NCI-H2171 treated with DMSO at 0.1 percent for 48 hours (cell line): ENCODE measurements around the gene TP63.

Experiments
- DNase-seq: peaks from one replicate; lab custom pipeline; 2025; lab: John Stamatoyannopoulos, UW

The TP63 gene

DNA sequence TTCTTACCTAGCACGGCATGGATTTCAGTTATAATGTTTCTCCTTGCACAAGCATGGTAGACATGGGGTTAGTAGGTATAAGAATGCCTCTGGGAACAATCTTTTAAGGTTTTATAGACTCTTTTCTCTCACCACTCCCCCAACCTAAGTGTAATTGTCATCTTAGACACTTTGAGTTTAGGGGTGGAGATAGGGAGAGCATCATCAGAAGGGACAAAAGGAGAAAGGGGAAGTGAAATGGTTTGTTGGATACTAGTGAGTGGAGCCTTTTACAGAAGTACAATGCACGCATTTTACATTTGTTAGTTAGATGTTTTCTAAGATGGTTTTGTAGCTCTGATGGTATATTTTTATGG, 189.2 kb downstream of the TP63 start:
- no peak for DNase-seq

DNA sequence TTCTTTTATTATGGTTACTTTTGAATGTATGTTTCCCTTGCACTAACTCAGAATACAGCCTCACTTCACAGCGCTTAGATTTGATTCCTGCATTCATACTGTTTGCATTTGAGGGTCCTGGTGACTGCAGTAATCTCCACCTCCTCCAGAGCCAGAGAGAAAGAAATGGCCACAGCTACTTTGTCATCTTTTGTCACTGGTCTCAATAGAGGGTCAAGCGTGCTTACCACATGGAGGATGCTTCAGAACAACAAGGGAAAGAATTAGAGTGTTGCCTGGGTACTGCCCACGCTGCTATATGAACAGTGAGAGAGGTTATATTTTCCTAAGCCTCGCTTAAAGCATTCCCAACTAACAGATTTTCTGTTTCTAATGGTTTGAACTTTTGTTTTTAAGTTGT, 190.1 kb downstream of the TP63 start:
- DNase-seq, result no peak

DNA sequence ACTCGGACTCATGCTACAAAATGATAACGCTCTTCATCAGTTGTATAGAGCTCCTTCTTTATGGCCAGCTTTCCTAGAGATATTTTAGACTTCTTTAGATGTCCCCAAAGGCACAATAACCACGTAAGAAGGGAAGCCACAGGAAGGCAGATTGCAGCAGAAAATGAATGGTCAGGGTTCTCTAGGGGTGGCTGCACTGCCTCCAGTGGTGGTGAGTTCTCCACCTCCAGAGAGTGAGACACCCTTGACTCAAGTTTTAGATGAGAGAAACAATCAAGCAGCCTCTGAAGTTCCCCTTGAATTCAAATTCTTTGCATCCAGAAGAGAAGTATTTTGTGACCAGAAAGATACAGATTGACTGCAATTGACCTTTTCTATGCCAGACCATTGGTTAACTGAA, 191.5 kb downstream of the TP63 start:
- no peak for DNase-seq

DNA sequence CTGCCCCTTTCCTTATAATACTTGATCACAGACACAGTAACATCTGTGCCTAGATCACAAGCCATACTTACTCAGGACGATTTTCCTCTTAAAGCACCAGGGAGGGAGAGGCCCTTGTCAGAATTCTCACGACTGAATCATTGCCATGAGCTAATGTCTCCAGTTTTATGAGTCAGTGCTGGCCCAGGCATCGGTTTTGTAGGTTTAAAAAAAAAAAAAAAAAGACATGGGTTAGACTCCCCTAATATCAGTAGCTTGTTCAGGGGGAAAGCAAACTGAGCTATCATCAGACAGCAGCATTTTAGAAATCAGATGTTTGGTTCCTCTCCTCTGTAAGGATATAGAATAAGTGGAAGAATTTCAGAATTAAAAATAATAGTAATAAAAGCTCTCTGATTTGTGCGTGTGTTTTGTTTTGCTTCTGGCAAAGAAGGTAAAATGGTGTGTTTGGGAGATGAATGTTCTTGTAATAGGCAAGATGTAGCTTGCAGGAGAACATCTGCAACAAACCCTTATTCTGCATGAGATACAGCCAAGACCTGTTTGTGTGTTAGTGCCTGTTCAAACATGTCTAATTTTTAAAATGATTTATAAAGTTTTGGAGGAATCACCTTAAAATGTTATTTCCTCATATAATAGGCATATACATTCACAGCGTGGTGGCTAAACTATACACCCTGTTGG, 193.6 kb downstream of the TP63 start:
- peak; percentile 89 for DNase-seq

DNA sequence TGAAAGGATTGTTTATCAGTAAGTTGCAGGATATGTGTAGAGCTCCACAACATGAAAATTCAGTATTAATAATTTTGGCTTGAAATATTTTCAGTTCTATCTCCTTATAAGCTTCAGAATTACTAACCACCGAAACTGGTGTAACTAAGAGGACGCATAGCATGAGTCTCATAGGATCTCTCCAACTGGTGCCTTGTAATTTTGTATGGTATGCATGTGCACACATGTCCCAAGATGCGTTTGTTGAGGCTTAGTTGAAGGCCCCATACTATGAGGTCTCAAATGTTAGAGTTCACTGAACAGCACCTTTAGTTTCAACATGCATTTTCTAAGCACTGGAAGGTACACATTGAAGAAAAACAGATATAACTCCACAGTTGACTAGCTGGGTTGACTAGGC, 195.4 kb downstream of the TP63 start:
- DNase-seq, result peak; percentile 13

DNA sequence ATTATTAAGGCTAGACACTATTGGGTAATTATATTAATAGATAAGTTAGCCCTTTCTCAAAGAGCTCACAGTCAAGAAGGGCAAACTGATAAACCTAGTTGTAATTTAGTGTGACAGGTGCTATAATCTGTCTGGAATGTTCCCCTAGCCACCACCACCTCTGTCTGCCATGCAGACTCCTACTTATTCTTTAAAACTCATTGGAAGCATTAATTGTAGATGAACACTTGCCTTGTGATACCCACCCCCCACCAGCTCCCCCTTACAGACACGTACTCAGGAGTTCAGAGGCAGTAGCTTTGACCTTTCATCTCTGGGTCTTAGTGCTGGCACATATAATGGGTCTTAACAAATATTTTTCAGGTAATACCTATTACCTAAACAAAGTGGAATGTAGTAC, 195.9 kb downstream of the TP63 start:
- no peak for DNase-seq

DNA sequence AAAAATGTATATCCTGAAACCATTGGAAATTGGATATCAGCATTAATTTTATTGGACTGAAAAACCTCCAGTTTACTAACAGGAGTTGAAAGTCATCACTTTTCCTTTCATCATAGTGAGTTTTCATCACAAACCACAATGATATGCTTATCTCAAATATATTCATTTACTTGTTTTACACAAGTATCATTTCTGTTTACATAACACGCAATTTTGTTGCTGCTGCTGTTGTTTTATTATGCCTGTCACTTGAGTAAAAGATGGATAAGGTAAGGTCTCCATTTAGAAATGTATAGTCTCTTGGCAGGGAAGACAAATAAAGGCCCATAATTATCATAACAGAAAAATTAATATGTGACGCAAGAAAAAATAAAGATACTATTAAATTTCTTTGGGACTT, 199.2 kb downstream of the TP63 start:
- DNase-seq, result no peak

DNA sequence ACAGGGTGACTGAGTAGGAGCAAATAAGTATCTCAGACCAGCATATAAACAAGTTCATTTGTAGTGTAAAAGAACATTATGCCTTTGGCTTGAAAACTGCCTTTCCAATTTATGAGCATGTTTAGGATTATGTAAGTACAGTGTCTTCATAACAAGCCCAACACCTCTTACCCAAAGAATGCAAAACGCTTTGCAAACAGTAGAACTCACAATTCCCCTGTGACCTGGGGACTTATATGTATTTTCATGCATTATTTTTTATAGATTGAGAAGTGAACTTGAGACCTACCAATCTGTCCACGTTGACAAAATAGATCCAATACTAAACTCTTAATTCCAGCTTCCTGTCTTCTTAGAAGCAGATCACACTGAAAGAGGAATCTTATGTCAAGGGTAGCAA, 202.1 kb downstream of the TP63 start:
- DNase-seq, result peak; percentile 77

DNA sequence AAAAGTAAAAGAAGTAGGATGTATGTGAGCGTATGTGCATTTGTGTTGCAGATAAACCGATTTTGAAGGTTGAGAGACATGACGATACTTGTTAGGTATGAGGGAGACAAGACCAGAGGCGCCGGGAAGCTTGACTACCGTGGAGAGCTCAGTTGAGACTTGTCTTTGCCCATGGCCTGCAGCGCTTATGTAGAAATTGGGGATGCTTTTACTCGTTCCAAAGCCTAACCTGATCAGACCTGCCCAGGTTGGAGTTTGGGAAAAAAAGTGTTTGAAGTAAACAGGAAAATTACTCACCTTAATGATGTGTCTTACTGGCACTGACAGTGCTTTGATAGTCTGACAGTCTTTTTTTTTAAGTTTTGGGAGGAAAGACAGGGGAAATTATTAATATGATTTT, 202.8 kb downstream of the TP63 start:
- DNase-seq, result peak; percentile 94

DNA sequence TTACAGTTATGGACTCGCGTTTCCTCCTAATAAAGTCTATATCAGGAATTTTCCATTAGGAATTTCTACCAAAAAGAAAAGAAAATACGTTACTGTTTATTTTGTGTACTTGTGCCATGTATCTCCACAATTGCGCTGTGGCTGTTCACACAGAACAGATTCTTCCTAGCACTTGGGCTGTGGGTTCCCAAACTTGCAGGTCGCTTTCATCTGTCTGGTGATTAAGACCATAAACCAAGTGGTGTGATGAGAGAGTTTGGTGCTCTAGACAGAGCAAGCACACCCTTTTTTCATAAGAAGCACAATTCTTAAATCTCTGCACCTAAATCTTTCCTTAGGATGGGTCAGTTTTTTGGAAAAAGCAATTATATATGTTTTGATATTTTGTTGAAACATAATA, 203.3 kb downstream of the TP63 start:
- DNase-seq, result peak; percentile 63

- DNase-seq, result no peak
Observed at GRCh38 chr3:189836795-189837194, 205.6 kb downstream of the TP63 start.

DNA sequence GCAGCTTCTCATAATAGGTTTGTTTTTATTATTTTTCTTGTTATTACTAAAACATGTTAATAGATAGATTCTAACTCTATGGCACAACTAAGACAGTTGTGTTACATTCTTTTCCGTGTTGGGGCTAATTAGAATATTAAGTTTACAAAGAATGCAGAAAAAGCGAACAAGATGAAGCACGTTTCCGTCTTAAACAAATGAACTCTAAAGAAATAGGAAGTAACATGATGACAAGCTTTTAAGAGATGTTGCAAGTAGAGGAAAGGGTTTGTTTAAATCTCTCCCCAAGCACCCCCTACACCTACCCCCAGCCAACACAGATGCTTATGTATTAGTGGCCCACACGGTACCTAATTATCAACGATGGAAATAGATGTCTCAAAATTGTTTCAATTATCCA, 207.1 kb downstream of the TP63 start:
- DNase-seq, result no peak

DNA sequence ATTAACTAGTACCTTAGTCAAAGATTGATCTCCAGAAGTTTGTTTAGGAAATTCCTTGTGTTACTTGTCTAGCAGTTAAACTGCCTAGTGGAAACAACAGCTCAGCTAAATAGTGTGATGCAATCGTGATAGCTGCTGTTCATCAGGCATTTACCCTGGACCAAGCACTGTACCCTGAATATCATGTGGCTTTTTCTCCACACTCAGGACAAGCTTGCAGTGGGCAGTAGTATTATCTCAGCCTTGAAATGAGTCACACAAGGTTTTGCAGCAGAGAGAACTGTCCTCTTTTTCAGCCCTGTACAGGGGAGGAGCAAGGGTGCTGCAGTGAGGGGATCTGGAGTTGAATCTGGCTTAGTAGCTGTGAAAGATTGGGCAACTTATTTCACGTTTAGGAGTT, 208.4 kb downstream of the TP63 start:
- no peak for DNase-seq

GRCh38 chr3:189841473-189842205, 210.4 kb downstream of the TP63 start:
- DNase-seq, result no peak

DNA sequence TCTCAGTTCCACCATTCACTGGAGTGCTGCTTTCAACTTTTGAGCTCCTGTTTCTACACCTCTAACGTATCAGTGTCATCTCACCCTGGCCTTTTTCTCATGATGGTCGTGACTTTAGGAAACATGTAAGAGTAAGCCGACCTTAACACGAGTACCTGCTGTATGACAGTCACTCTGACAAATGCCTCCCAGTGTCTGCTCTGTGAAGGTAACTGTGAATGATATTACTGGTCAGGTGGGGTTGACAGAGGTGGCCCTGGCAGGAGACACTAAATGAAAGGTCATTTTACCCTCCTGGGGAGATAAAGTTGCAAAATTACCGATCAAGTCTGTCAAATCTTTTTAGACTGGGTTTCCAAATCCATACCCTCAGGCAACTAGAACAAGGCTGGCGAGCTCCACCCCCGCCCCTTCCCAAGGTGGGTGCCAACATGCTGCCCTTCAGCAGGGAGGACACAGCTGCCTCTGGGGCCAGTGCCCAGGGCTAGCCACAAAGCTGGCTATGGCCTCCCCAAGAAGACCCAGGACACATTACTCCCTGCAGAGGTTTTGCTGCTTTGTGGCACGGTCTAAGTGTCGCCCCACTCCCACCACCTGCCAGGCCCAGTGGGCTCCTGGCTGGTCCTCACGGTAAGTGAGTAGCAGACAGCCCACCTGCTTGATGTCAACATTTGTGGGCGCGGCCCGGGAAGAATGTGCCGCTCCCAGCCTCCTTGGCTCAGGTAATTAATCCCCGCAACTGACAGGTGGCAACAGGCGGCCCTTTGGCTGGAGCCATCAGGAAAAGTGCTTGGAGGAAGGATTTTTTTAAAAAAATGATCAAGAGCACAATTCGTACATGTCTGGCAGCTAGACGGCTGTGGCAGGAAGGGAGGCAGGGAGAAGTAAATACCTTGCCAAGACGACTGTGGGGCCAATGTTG, 211.8 kb downstream of the TP63 start:
- DNase-seq, result peak; percentile 97

DNA sequence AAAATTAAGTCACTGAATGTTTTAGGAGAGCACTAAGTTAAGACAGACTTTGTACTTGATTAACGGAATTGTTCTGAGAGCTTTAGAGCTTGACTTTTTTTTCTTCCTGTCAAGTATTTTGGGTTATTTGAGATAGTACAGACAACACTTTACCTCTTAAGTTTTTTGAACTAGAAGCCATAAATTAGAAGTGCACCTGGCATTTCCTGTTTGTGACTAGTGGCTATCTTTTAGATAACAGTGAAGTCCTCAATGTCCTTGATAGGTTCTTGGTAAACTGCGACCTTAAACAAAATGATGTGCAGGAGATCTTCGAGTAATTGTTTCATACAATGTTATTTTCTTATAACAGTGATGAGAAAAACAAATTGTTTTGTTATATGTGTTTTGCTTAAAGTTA, 213.9 kb downstream of the TP63 start:
- peak; percentile 23 for DNase-seq

DNA sequence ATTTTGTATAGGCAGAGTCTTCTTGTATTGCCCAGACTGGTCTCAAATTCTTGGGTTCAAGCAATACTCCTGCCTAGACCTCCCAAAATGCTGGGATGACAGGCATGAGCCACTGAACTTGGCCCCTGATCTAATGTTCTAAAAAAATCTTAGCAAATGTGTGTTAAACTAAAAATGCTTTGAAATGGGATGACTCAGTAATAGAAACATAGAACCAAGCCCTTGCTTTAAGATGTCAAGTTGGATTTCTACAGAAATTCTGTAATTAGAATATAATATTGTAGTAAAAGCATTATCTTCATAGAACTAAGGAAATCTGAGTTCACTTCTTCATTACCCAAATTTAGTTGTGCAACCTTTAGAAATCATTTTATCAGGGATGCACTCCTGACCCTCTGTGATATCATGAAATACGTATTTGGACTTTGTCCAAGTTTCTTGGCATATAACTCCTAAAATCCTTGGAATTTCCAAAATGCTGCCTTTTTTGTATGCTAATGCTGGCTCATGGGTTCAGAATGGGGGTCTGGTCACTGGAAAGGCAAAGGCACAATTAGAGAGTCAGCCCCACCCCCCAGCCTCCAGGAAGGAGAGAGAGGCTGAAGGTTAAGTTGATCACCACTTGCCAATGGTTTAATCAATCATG, 217.3 kb downstream of the TP63 start:
- DNase-seq, result no peak

DNA sequence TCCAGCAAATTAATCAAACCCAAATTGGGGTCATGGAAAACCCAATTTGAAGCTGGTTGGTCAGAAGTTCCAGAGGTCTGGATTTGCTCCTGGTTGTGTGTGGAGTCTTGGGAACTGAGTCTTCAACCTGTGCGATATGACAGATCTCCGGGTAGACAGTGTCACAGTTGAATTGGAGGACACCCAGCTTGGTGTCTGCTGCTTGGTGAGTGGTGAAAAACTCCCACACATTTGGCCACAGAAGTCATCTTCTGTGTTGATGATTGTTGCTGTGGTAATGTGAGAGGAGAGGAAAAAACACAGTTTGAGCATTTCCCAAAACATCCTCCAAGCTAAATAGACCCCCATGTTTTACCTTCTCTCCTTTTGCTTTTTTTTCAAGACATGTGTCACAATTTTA, 218.1 kb downstream of the TP63 start:
- DNase-seq, result no peak

GRCh38 chr3:189851682-189852081, 220.5 kb downstream of the TP63 start:
- no peak for DNase-seq

GRCh38 chr3:189853906-189854305, 222.7 kb downstream of the TP63 start:
- no peak for DNase-seq

DNA sequence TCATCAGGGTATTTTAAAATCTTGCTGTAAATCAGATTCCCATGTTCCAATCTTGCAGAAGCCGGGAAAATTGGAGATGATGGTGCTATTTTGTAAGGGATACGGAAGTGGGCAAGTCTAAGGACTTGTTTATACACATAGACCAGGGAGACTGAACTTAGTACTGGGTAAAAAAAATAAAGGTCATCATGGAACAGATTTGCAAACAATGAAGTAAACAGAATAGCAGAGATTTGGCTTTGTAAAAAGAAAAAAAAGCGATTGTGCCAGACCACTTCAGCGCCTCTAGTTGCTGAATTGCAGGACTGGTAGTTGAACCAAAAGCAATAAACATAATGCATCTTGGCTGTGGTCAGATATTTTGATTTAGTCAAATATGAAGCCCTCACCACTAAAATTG, 229.1 kb downstream of the TP63 start:
- no peak for DNase-seq

- DNase-seq, result no peak
Observed at GRCh38 chr3:189862385-189862998, 231.3 kb downstream of the TP63 start.
